IMR-90 (cell line): ENCODE data around the gene TESK2. TPM values are rescaled to one million over a fixed set of nuclear protein-coding genes. Genes with fewer than 3 reads are reported as not detected.

Experiments
- ATAC-seq: fragments of 200-7000 bp; cut with Tn5 transposase; 2 replicates; pipeline ENCODE4 v1.9.1; 2020; ENCODE audit warnings: low read depth, mild to moderate bottlenecking, moderate library complexity
- BruUV-seq: library from RNA; stranded (reverse); fragments of 400-500 nt; replicated peaks from 2 replicates; lab custom pipeline; 2021; lab: Mats Ljungman, UMichigan
- CTCF ChIA-PET: fragments of 300-600 bp; formaldehyde crosslinking; extraction: SDS; loops from one replicate; lab custom pipeline; 2021; ENCODE audit warnings: antibody characterized with exemption; lab: Yijun Ruan, JAX
- POLR2A ChIA-PET: fragments of 300-600 bp; sonication (Branson Sonifier 250); formaldehyde crosslinking; loops from one replicate; lab custom pipeline; 2022; ENCODE audit warnings: antibody characterized with exemption; ENCODE audit not compliant: unreplicated experiment; lab: Charles Lee
- DNase-seq: peaks from one replicate; pipeline ENCODE4 v3.0.0; 2013
- H2AFZ ChIP-seq: replicated peaks from 2 replicates; pipeline ENCODE3; 2013; ENCODE audit warnings: low read length, mild to moderate bottlenecking; ENCODE audit not compliant: poor library complexity
- H2AK5ac ChIP-seq: 2 replicates; pipeline ENCODE4 v1.6.1; 2013; ENCODE audit warnings: low read depth, low read length, inconsistent platforms
- H2AK9ac ChIP-seq: replicated peaks from 2 replicates; pipeline ENCODE3; 2013; ENCODE audit warnings: mild to moderate bottlenecking, low read depth, low read length, moderate library complexity; ENCODE audit not compliant: poor library complexity
- H2BK120ac ChIP-seq: 2 replicates; pipeline ENCODE4 v1.6.1; 2013; ENCODE audit warnings: low read depth, low read length, inconsistent platforms
- H2BK15ac ChIP-seq: 3 replicates; pipeline ENCODE4 v1.6.1; 2013; ENCODE audit warnings: low read depth, low read length, inconsistent platforms
- H2BK20ac ChIP-seq: 2 replicates; pipeline ENCODE4 v1.6.1; 2013; ENCODE audit warnings: low read depth, mild to moderate bottlenecking, inconsistent platforms, low read length, moderate library complexity
- H2BK5ac ChIP-seq: 2 replicates; pipeline ENCODE4 v1.6.1; 2013; ENCODE audit warnings: mild to moderate bottlenecking, low read depth, low read length, inconsistent platforms; ENCODE audit not compliant: poor library complexity, severe bottlenecking
- H3K14ac ChIP-seq: replicated peaks from 2 replicates; pipeline ENCODE4 v1.6.1; 2013; ENCODE audit warnings: low read depth, low read length, inconsistent platforms
- H3K18ac ChIP-seq: 2 replicates; pipeline ENCODE4 v1.6.1; 2013; ENCODE audit warnings: low read depth, low read length, control low read depth
- H3K23ac ChIP-seq: 2 replicates; pipeline ENCODE4 v1.6.1; 2013; ENCODE audit warnings: low read depth, low read length, inconsistent platforms
- H3K27ac ChIP-seq: 2 replicates; pipeline ENCODE4 v1.5.1; 2013; ENCODE audit warnings: mild to moderate bottlenecking, control low read depth, low read length; ENCODE audit not compliant: insufficient read depth
- H3K27me3 ChIP-seq: 2 replicates; pipeline ENCODE4 v1.6.1; 2013; ENCODE audit warnings: low read length; ENCODE audit not compliant: control insufficient read depth, insufficient read depth
- H3K36me3 ChIP-seq: 2 replicates; pipeline ENCODE4 v1.6.1; 2013; ENCODE audit warnings: low read length, mixed read lengths; ENCODE audit not compliant: control insufficient read depth, insufficient read depth
- H3K4ac ChIP-seq: 2 replicates; pipeline ENCODE4 v1.6.1; 2013; ENCODE audit warnings: low read depth, low read length, inconsistent platforms
- H3K4me1 ChIP-seq: 2 replicates; pipeline ENCODE4 v1.6.1; 2013; ENCODE audit warnings: low read length, mixed read lengths; ENCODE audit not compliant: control insufficient read depth, insufficient read depth
- H3K4me2 ChIP-seq: 2 replicates; pipeline ENCODE4 v1.6.1; 2013; ENCODE audit warnings: low read depth, mild to moderate bottlenecking, control low read depth, low read length, moderate library complexity
- H3K4me3 ChIP-seq: 2 replicates; pipeline ENCODE4 v1.5.1; 2013; ENCODE audit warnings: low read depth, mild to moderate bottlenecking, control low read depth, low read length, moderate library complexity; ENCODE audit not compliant: insufficient read depth
- H3K56ac ChIP-seq: 2 replicates; pipeline ENCODE4 v1.6.1; 2013; ENCODE audit warnings: low read length, inconsistent platforms; ENCODE audit not compliant: insufficient read depth; ENCODE audit errors: extremely low read depth
- H3K79me1 ChIP-seq, 2 experiments: 2 replicates each; pipeline ENCODE4 v1.6.1; 2013; ENCODE audit warnings: low read length in 2 of 2, inconsistent platforms in 1 of 2, low read depth in 1 of 2
- H3K9ac ChIP-seq: 2 replicates; pipeline ENCODE4 v1.6.1; 2013; ENCODE audit warnings: low read depth, low read length, control low read depth
- H3K9me1 ChIP-seq: 2 replicates; pipeline ENCODE4 v1.6.1; 2013; ENCODE audit warnings: low read length, inconsistent platforms; ENCODE audit not compliant: insufficient read depth
- H3K9me3 ChIP-seq: 2 replicates; pipeline ENCODE4 v1.6.1; 2013; ENCODE audit warnings: low read length; ENCODE audit not compliant: control insufficient read depth, insufficient read depth
- H4K20me1 ChIP-seq: 2 replicates; pipeline ENCODE4 v1.6.1; 2013; ENCODE audit warnings: low read length, inconsistent platforms; ENCODE audit not compliant: insufficient read depth
- H4K5ac ChIP-seq: 2 replicates; pipeline ENCODE4 v1.6.1; 2013; ENCODE audit warnings: mild to moderate bottlenecking, low read depth, low read length, control low read depth
- H4K8ac ChIP-seq, 2 experiments: 2 replicates each; pipeline ENCODE4 v1.6.1; 2013; ENCODE audit warnings: low read depth in 2 of 2, low read length in 2 of 2, control low read depth in 1 of 2, inconsistent platforms in 1 of 2
- H4K91ac ChIP-seq: 2 replicates; pipeline ENCODE4 v1.6.1; 2013; ENCODE audit warnings: low read depth, low read length, inconsistent platforms; ENCODE audit not compliant: insufficient read depth
- FOS ChIP-seq: fragments of 150-350 bp; IDR thresholded peaks from 2 replicates; pipeline ENCODE4 v1.6.1; 2016; ENCODE audit warnings: low read depth, low read length
- USF2 ChIP-seq: fragments of 150-350 bp; IDR thresholded peaks from 2 replicates; pipeline ENCODE4 v1.6.1; 2017; ENCODE audit warnings: mild to moderate bottlenecking, antibody characterized with exemption, low read length, low read depth
- WGBS, 2 experiments: methylation state at CpG; one replicate each; pipeline versions ENCODE4 v1.1.5 to v1.1.7; 2013; ENCODE audit warnings: missing lambda C conversion rate in 2 of 2; ENCODE audit not compliant: insufficient read length in 1 of 2; ENCODE audit errors: extremely low coverage in 2 of 2; 5-methylcytosine and 5-hydroxymethylcytosine counted together
- dilution Hi-C: fragments of 300-500 bp; cut with HindIII; formaldehyde crosslinking; loops from one replicate; pipeline ENCODE4 v1.14.3; 2018; ENCODE audit warnings: low sequenced_read_pairs; ENCODE audit not compliant: unreplicated experiment
- in situ Hi-C: fragments of 300-500 bp; cut with MboI; formaldehyde crosslinking; loops from 3 replicates; pipeline ENCODE4 v1.14.3; 2019; ENCODE audit warnings: low sequenced_read_pairs, inconsistent platforms, mixed read lengths
- intact Hi-C: fragments of 100-400 bp; cut with micrococcal nuclease; formaldehyde crosslinking; loops from 2 replicates; pipeline ENCODE4 v1.10.0; 2022
- polyA plus RNA-seq, 3 experiments: library from polyadenylated mRNA; depleted of rRNA; stranded (reverse); fragments of >200 nt; gene quantifications; 2 replicates each; pipeline ENCODE4 v1.2.3, GENCODE V29; 2012; ENCODE audit warnings: low replicate concordance in 1 of 3
- total RNA-seq: library from RNA; depleted of rRNA; stranded (reverse); fragments of >200 nt; gene quantifications from 2 replicates; pipeline ENCODE4 v1.2.3, GENCODE V29; 2012

The TESK2 gene
- total and polyA plus RNA-seq, 2 of the 4 experiments (the other 2 are of a cell fraction): 0.90 to 1.3 TPM

GRCh38 chr1:45535988-45536766 is 45.2 kb upstream of the TESK2 start:
- no peak overlapping the region for H3K18ac ChIP-seq
- no peak overlapping the region for H2AK5ac ChIP-seq
- H2AFZ ChIP-seq: no peak overlapping the region
- no peak overlapping the region for H2BK20ac ChIP-seq
- H3K9me1 ChIP-seq: no peaks in the 10 kb centered on the region
- no peak overlapping the region for H3K9ac ChIP-seq
- intact Hi-C loops (no loop called here), dilution Hi-C loops (no loop called here), in situ Hi-C loops (no loop called here)
- no peak overlapping the region for H3K14ac ChIP-seq
- ATAC-seq (no peak), DNase-seq (no peak)
- WGBS, 2 experiments: no CpG with 5 or more reads among the region's 6 CpGs
- H4K5ac ChIP-seq: no peak overlapping the region
- no peaks in the 10 kb centered on the region for H3K9me3 ChIP-seq
- no peaks in the 10 kb centered on the region for H3K4me1 ChIP-seq
- BruUV-seq: no TSS peak
- no peaks in the 10 kb centered on the region for H3K27me3 ChIP-seq
- no peaks in the 10 kb centered on the region for H3K79me1 ChIP-seq
- H4K8ac ChIP-seq: no peak overlapping the region
- TF ChIP-seq FOS: no peak
- no peak for TF ChIP-seq USF2
- H3K27ac ChIP-seq: no peak overlapping the region
- no peaks in the 10 kb centered on the region for H4K20me1 ChIP-seq
- H2AK9ac ChIP-seq: no peak overlapping the region
- ChIA-PET CTCF (no interaction called here), POLR2A (no interaction called here)
- H3K4ac ChIP-seq: no peak overlapping the region
- H2BK120ac ChIP-seq: no peak overlapping the region
- H3K4me2 ChIP-seq: no peak overlapping the region
- no peak overlapping the region for H3K4me3 ChIP-seq
- no peak overlapping the region for H3K56ac ChIP-seq
- no peaks in the 10 kb centered on the region for H3K36me3 ChIP-seq
- H4K91ac ChIP-seq: no peak overlapping the region
- no peak overlapping the region for H2BK5ac ChIP-seq
- no peak overlapping the region for H3K23ac ChIP-seq
- H2BK15ac ChIP-seq: no peak overlapping the region
